Measurements from ENCODE around the gene MRPL28.
"Not testable (repeated sequence)": the region's sequence is repeated elsewhere in the genome, so short reads cannot be mapped to it uniquely, and the experiment has no call there.

Gene MRPL28

GRCh38 chr16:359871-360697, 10.3 kb downstream of the MRPL28 start:
- no peak for DNase-seq
- no peak for ATAC-seq
- Mint-ChIP-seq H3K27ac (no peak overlapping the region), H3K4me1 (peaks cover 16% of the 10 kb centered on the region), H3K9me3 (no peaks in the 10 kb centered on the region), H3K4me3 (no peak overlapping the region), H3K27me3 (no peaks in the 10 kb centered on the region)

- Mint-ChIP-seq H3K4me3 (no peak overlapping the region), H3K9me3 (no peaks in the 10 kb centered on the region), H3K4me1 (peaks cover 25% of the 10 kb centered on the region), H3K27me3 (no peaks in the 10 kb centered on the region), H3K27ac (no peak overlapping the region)
- DNase-seq (no peak), ATAC-seq (no peak)
These were observed 11.1 kb downstream of the MRPL28 start for GRCh38 chr16:359067-359763.

GRCh38 chr16:356741-357140, 13.6 kb downstream of the MRPL28 start:
- Mint-ChIP-seq H3K27ac (no peak overlapping the region), H3K4me1 (peaks cover 26% of the 10 kb centered on the region), H3K4me3 (no peak overlapping the region), H3K9me3 (no peaks in the 10 kb centered on the region), H3K27me3 (no peaks in the 10 kb centered on the region)
- no peak for DNase-seq
- no peak for ATAC-seq

- ATAC-seq, result no peak
- Mint-ChIP-seq H3K4me3 (peak overlapping the region; percentile 44 to 59), H3K27ac (peak overlapping the region; percentile 48 to 95), H3K4me1 (peaks cover 38% of the 10 kb centered on the region), H3K27me3 (no peaks in the 10 kb centered on the region), H3K9me3 (no peaks in the 10 kb centered on the region)
- DNase-seq, result no peak
These were observed 15.3 kb downstream of the MRPL28 start for GRCh38 chr16:354971-355461.

GRCh38 chr16:354291-354881, 16.0 kb downstream of the MRPL28 start:
- H3K9me3 Mint-ChIP-seq, result no peaks in the 10 kb centered on the region
- H3K4me1 Mint-ChIP-seq, result peaks cover 45% of the 10 kb centered on the region
- DNase-seq (no peak), ATAC-seq (no peak)
- no peak overlapping the region for H3K27ac Mint-ChIP-seq
- H3K4me3 Mint-ChIP-seq, result peak overlapping the region; percentile 10 to 45
- H3K27me3 Mint-ChIP-seq, result no peaks in the 10 kb centered on the region

- Mint-ChIP-seq H3K27me3 (no peaks in the 10 kb centered on the region), H3K4me1 (peaks cover 52% of the 10 kb centered on the region), H3K27ac (peak overlapping the region in 1 of 2 donors; percentile 75), H3K9me3 (no peaks in the 10 kb centered on the region), H3K4me3 (peak overlapping the region; percentile 10 to 45)
- DNase-seq, result no peak
- ATAC-seq, result no peak
These were observed 16.7 kb downstream of the MRPL28 start for GRCh38 chr16:353404-354290.

- peak; percentile 74 for ATAC-seq
- H3K9me3 Mint-ChIP-seq, result no peaks in the 10 kb centered on the region
- H3K27ac Mint-ChIP-seq, result peak within 1 kb of the TSS; percentile 89 to 95
- no peaks in the 10 kb centered on the region for H3K27me3 Mint-ChIP-seq
- peak within 1 kb of the TSS; percentile 74 to 85 for H3K4me3 Mint-ChIP-seq
- peaks cover 61% of the 10 kb centered on the region for H3K4me1 Mint-ChIP-seq
- DNase-seq, result peak; percentile 99
These were observed 17.6 kb downstream of the MRPL28 start, which contains the start of gene AXIN1 for GRCh38 chr16:352547-353403. Gene AXIN1, minus strand, starts transcription at chr16:352723. Its CDS starts 5,698 bp downstream, at chr16:347025.

- Mint-ChIP-seq H3K4me3 (peak overlapping the region; percentile 74 to 85), H3K27ac (peak overlapping the region; percentile 89 to 95), H3K4me1 (peaks cover 69% of the 10 kb centered on the region), H3K9me3 (no peaks in the 10 kb centered on the region), H3K27me3 (no peaks in the 10 kb centered on the region)
- DNase-seq (no peak), ATAC-seq (peak; percentile 53)
These were observed 18.4 kb downstream of the MRPL28 start for GRCh38 chr16:351804-352520.

GRCh38 chr16:350203-350602, 20.1 kb downstream of the MRPL28 start:
- H3K4me3 Mint-ChIP-seq, result no peak overlapping the region
- no peaks in the 10 kb centered on the region for H3K27me3 Mint-ChIP-seq
- no peak for ATAC-seq
- no peaks in the 10 kb centered on the region for H3K9me3 Mint-ChIP-seq
- no peak overlapping the region for H3K27ac Mint-ChIP-seq
- H3K4me1 Mint-ChIP-seq, result peaks cover 79% of the 10 kb centered on the region
- no peak for DNase-seq

- DNase-seq, result no peak
- H3K9me3 Mint-ChIP-seq, result no peaks in the 10 kb centered on the region
- H3K27me3 Mint-ChIP-seq, result no peaks in the 10 kb centered on the region
- H3K27ac Mint-ChIP-seq, result no peak overlapping the region
- ATAC-seq, result peak; percentile 43
- H3K4me3 Mint-ChIP-seq, result peak overlapping the region in 1 of 2 donors; percentile 59
- H3K4me1 Mint-ChIP-seq, result peaks cover 75% of the 10 kb centered on the region
These were observed 21.1 kb downstream of the MRPL28 start for GRCh38 chr16:349211-349610.

- DNase-seq, H3K27me3 Mint-ChIP-seq, H3K9me3 Mint-ChIP-seq, ATAC-seq, H3K4me3 Mint-ChIP-seq, H3K27ac Mint-ChIP-seq: not testable (repeated sequence)
- peaks cover 75% of the 10 kb centered on the region for H3K4me1 Mint-ChIP-seq
These were observed 21.8 kb downstream of the MRPL28 start for GRCh38 chr16:348495-348894.

GRCh38 chr16:347203-347602, 23.1 kb downstream of the MRPL28 start:
- Mint-ChIP-seq H3K27me3 (no peaks in the 10 kb centered on the region), H3K27ac (no peak overlapping the region), H3K4me1 (peaks cover 86% of the 10 kb centered on the region), H3K9me3 (no peaks in the 10 kb centered on the region), H3K4me3 (no peak overlapping the region)
- ATAC-seq (no peak), DNase-seq (no peak)

GRCh38 chr16:346587-346986, 23.8 kb downstream of the MRPL28 start:
- no peak overlapping the region for H3K27ac Mint-ChIP-seq
- peaks cover 92% of the 10 kb centered on the region for H3K4me1 Mint-ChIP-seq
- H3K27me3 Mint-ChIP-seq, result no peaks in the 10 kb centered on the region
- no peak for ATAC-seq
- H3K4me3 Mint-ChIP-seq, result no peak overlapping the region
- no peaks in the 10 kb centered on the region for H3K9me3 Mint-ChIP-seq
- DNase-seq, result no peak

GRCh38 chr16:345772-346171, 24.6 kb downstream of the MRPL28 start:
- H3K9me3 Mint-ChIP-seq, result no peaks in the 10 kb centered on the region
- peaks cover 88% of the 10 kb centered on the region for H3K4me1 Mint-ChIP-seq
- no peak for ATAC-seq
- no peak overlapping the region for H3K27ac Mint-ChIP-seq
- no peak overlapping the region for H3K4me3 Mint-ChIP-seq
- DNase-seq, result no peak
- H3K27me3 Mint-ChIP-seq, result no peaks in the 10 kb centered on the region

All from stimulated activated naive CD8-positive, alpha-beta T cell treated with anti-CD3 and anti-CD28 coated beads, Interleukin-15, amount 100 ng/mL, for 72 hours (primary cell).